ENCODE measurements around the gene SCAMP2.
A peak's percentile ranks its signal among the peaks of the same experiment; 100 is the strongest.

The SCAMP2 gene

GRCh38 chr15:74799856-74800558 is 73.2 kb downstream of the SCAMP2 start:
- ChIA-PET POLR2A (interaction anchor here (0.6 to 0.8 kb wide), 3 partner anchors 9 to 40 kb away, joined by 3 read pairs; no protein-coding TSS in a partner anchor), CTCF (interaction anchor here (0.7 to 1.5 kb wide), 17 partner anchors 8 to 168 kb away, joined by 3 to 11 read pairs (median 5); partner anchors contain the start of gene CSK)
- TF ChIP-seq PKNOX1 (IDR thresholded peaks at IDR 0.05) (no peak), BHLHE40 (IDR thresholded peaks at IDR 0.05; ENCODE audit: borderline replicate concordance) (no peak), ARNT (IDR thresholded peaks at IDR 0.05) (no peak), HDGF (IDR thresholded peaks at IDR 0.05; ENCODE audit: borderline replicate concordance) (peak; percentile 96), CTBP1 (IDR thresholded peaks at IDR 0.05; ENCODE audit: borderline replicate concordance) (no peak)
- peak; percentile 93 for DNase-seq (ENCODE audit: extremely low spot score)

GRCh38 chr15:74799255-74799855 is 73.8 kb downstream of the SCAMP2 start:
- POLR2A ChIA-PET = interaction anchor here (0.6 to 0.8 kb wide), 3 partner anchors 10 to 40 kb away, joined by 3 read pairs; no protein-coding TSS in a partner anchor
- TF ChIP-seq FOXM1 (IDR thresholded peaks at IDR 0.05; ENCODE audit: borderline replicate concordance) = no peak
- no peak for TF ChIP-seq FOXA1 (IDR thresholded peaks at IDR 0.05)
- no peak for TF ChIP-seq TARDBP (IDR thresholded peaks at IDR 0.05)
- TF ChIP-seq ARNT (IDR thresholded peaks at IDR 0.05) = no peak
- TF ChIP-seq PKNOX1 (IDR thresholded peaks at IDR 0.05) = no peak
- TF ChIP-seq SP1 (IDR thresholded peaks at IDR 0.05) = no peak
- no peak for TF ChIP-seq ELF4 (IDR thresholded peaks at IDR 0.05)
- DNase-seq (ENCODE audit: extremely low spot score) = no peak
- CTCF ChIA-PET = interaction anchor here (0.7 to 1.5 kb wide), 13 partner anchors 9 to 168 kb away, joined by 3 to 11 read pairs (median 4); partner anchors contain the start of gene CSK

GRCh38 chr15:74798388-74799254 is 74.5 kb downstream of the SCAMP2 start:
- TF ChIP-seq FOXA1 (IDR thresholded peaks at IDR 0.05) (no peak), TARDBP (IDR thresholded peaks at IDR 0.05) (no peak), FOXK2 (IDR thresholded peaks at IDR 0.05) (no peak), PKNOX1 (IDR thresholded peaks at IDR 0.05) (no peak), LEF1 (IDR thresholded peaks at IDR 0.05; ENCODE audit: borderline replicate concordance) (no peak), BHLHE40 (IDR thresholded peaks at IDR 0.05; ENCODE audit: borderline replicate concordance) (no peak), NFRKB (IDR thresholded peaks at IDR 0.05) (no peak), ZNF384 (IDR thresholded peaks at IDR 0.05) (no peak), ELF4 (IDR thresholded peaks at IDR 0.05) (no peak), SUZ12 (IDR thresholded peaks at IDR 0.05) (no peak), FOXM1 (IDR thresholded peaks at IDR 0.05; ENCODE audit: borderline replicate concordance) (no peak), SP1 (IDR thresholded peaks at IDR 0.05) (no peak), ARNT (IDR thresholded peaks at IDR 0.05) (no peak), HDGF (IDR thresholded peaks at IDR 0.05; ENCODE audit: borderline replicate concordance) (no peak), CTBP1 (IDR thresholded peaks at IDR 0.05; ENCODE audit: borderline replicate concordance) (no peak), L3MBTL2 (conservative IDR thresholded peaks at IDR 0.05) (no peak)
- CTCF ChIA-PET = interaction anchor here (0.9 to 1.5 kb wide), 10 partner anchors 11 to 167 kb away, joined by 3 to 11 read pairs (median 6); no protein-coding TSS in a partner anchor
- DNase-seq (ENCODE audit: extremely low spot score) = no peak
- POLR2A ChIA-PET = no interaction called here

- no peak for TF ChIP-seq ARNT (IDR thresholded peaks at IDR 0.05)
- no peak for TF ChIP-seq ZNF384 (IDR thresholded peaks at IDR 0.05)
- no peak for TF ChIP-seq ELF4 (IDR thresholded peaks at IDR 0.05)
- no peak for TF ChIP-seq L3MBTL2 (conservative IDR thresholded peaks at IDR 0.05)
- no peak for TF ChIP-seq FOXA1 (IDR thresholded peaks at IDR 0.05)
- no peak for TF ChIP-seq BHLHE40 (IDR thresholded peaks at IDR 0.05; ENCODE audit: borderline replicate concordance)
- no peak for TF ChIP-seq HDGF (IDR thresholded peaks at IDR 0.05; ENCODE audit: borderline replicate concordance)
- TF ChIP-seq SP1 (IDR thresholded peaks at IDR 0.05) = no peak
- TF ChIP-seq FOXM1 (IDR thresholded peaks at IDR 0.05; ENCODE audit: borderline replicate concordance) = no peak
- no peak for TF ChIP-seq TARDBP (IDR thresholded peaks at IDR 0.05)
- no peak for TF ChIP-seq NFRKB (IDR thresholded peaks at IDR 0.05)
- TF ChIP-seq SUZ12 (IDR thresholded peaks at IDR 0.05) = no peak
- ChIA-PET POLR2A (no interaction called here), CTCF (interaction anchor here (0.8 to 2.6 kb wide), 3 partner anchors 8 to 25 kb away, joined by 3 to 12 read pairs (median 4); no protein-coding TSS in a partner anchor)
- no peak for DNase-seq (ENCODE audit: extremely low spot score)
Measured at GRCh38 chr15:74795966-74796625, 77.1 kb downstream of the SCAMP2 start.

GRCh38 chr15:74794970-74795349 is 78.2 kb downstream of the SCAMP2 start:
- no peak for DNase-seq (ENCODE audit: extremely low spot score)
- no peak for TF ChIP-seq TARDBP (IDR thresholded peaks at IDR 0.05)
- no peak for TF ChIP-seq ARNT (IDR thresholded peaks at IDR 0.05)
- POLR2A ChIA-PET = interaction anchor here (1.0 kb wide), 1 partner anchor 143 kb away, joined by 3 read pairs; the partner anchor contains the start of gene COX5A
- CTCF ChIA-PET = interaction anchor here (0.6 to 2.6 kb wide), 2 partner anchors 24 to 1352 kb away, joined by 3 to 12 read pairs; no protein-coding TSS in a partner anchor

All from HEK293T (cell line).